Skeletal muscle tissue (tissue), 4 donors: ENCODE measurements around the gene SCAF4. TPM values are rescaled to one million over a fixed set of nuclear protein-coding genes. Genes with fewer than 3 reads are reported as not detected.

ENCODE experiments used
- H3K27ac ChIP-seq: one replicate; pipeline ENCODE4 v1.7.0; 2013; ENCODE audit warnings: mild to moderate bottlenecking, low read depth, low read length, inconsistent platforms
- H3K27me3 ChIP-seq, 3 donors: one replicate each; pipeline ENCODE4 v1.7.0; 2013; ENCODE audit warnings: low read length in 3 of 3; ENCODE audit not compliant: control insufficient read depth in 3 of 3, insufficient read depth in 3 of 3
- H3K36me3 ChIP-seq, 3 donors: one replicate each; pipeline ENCODE4 v1.7.0; 2013; ENCODE audit warnings: low read length in 3 of 3; ENCODE audit not compliant: control insufficient read depth in 3 of 3, insufficient read depth in 3 of 3
- H3K4me1 ChIP-seq, 3 donors: one replicate each; pipeline ENCODE4 v1.7.0; 2013; ENCODE audit warnings: low read length in 3 of 3, mild to moderate bottlenecking in 3 of 3; ENCODE audit not compliant: control insufficient read depth in 3 of 3, insufficient read depth in 3 of 3
- H3K4me3 ChIP-seq, 3 donors: one replicate each; pipeline ENCODE4 v1.7.0; 2013; ENCODE audit warnings: low read length in 3 of 3
- H3K9ac ChIP-seq, 3 donors: one replicate each; pipeline ENCODE4 v1.7.0; 2013; ENCODE audit warnings: low read length in 3 of 3, mild to moderate bottlenecking in 3 of 3, moderate library complexity in 2 of 3, low read depth in 1 of 3
- H3K9me3 ChIP-seq, 3 donors: one replicate each; pipeline ENCODE4 v1.7.0; 2013; ENCODE audit warnings: low read length in 3 of 3; ENCODE audit not compliant: control insufficient read depth in 3 of 3
- total RNA-seq: library from RNA; depleted of rRNA; stranded (reverse); fragments of >200 nt; gene quantifications from one replicate; pipeline ENCODE4 v1.2.3, GENCODE V29; 2014
- donor health status: Osteomylitis.

SCAF4 gene
- total RNA-seq, 1 donor from 2014 or later: 8.4 TPM

- H3K27me3 ChIP-seq: no peaks in the 10 kb centered on the region
- H3K27ac ChIP-seq: no peak overlapping the region
- no peak overlapping the region for H3K9ac ChIP-seq
- no peaks in the 10 kb centered on the region for H3K4me1 ChIP-seq
- peaks cover 28 to 49% (median 47%) of the 10 kb centered on the region in 3 donors for H3K36me3 ChIP-seq
- H3K4me3 ChIP-seq: no peak overlapping the region
- no peaks in the 10 kb centered on the region for H3K9me3 ChIP-seq
Measured at GRCh38 chr21:31700040-31700439, 31.9 kb downstream of the SCAF4 start.

- H3K4me1 ChIP-seq: no peaks in the 10 kb centered on the region
- no peaks in the 10 kb centered on the region for H3K27me3 ChIP-seq
- H3K27ac ChIP-seq: no peak overlapping the region
- peaks cover 36 to 60% (median 56%) of the 10 kb centered on the region in 3 donors for H3K36me3 ChIP-seq
- H3K9me3 ChIP-seq: no peaks in the 10 kb centered on the region
- no peak overlapping the region for H3K9ac ChIP-seq
- H3K4me3 ChIP-seq: no peak overlapping the region
Measured at GRCh38 chr21:31698461-31698860, 33.5 kb downstream of the SCAF4 start.

GRCh38 chr21:31696424-31696823 lies 35.5 kb downstream of the SCAF4 start:
- peaks cover 46 to 66% (median 61%) of the 10 kb centered on the region in 3 donors for H3K36me3 ChIP-seq
- no peak overlapping the region for H3K9ac ChIP-seq
- H3K4me1 ChIP-seq: no peaks in the 10 kb centered on the region
- H3K27me3 ChIP-seq: no peaks in the 10 kb centered on the region
- no peak overlapping the region for H3K4me3 ChIP-seq
- no peak overlapping the region for H3K27ac ChIP-seq
- H3K9me3 ChIP-seq: no peaks in the 10 kb centered on the region

- Histone ChIP-seq H3K27me3 (no peaks in the 10 kb centered on the region), H3K4me3 (no peak overlapping the region)
Measured at GRCh38 chr21:31693222-31693621, 38.7 kb downstream of the SCAF4 start.

GRCh38 chr21:31688603-31689368 lies 43.1 kb downstream of the SCAF4 start:
- no peak overlapping the region for H3K27ac ChIP-seq
- no peak overlapping the region for H3K4me3 ChIP-seq
- H3K9ac ChIP-seq: no peak overlapping the region
- H3K36me3 ChIP-seq: peaks cover 33 to 72% (median 54%) of the 10 kb centered on the region in 3 donors
- H3K9me3 ChIP-seq: no peaks in the 10 kb centered on the region
- H3K4me1 ChIP-seq: no peaks in the 10 kb centered on the region
- H3K27me3 ChIP-seq: no peaks in the 10 kb centered on the region

More at GRCh38 chr21:31693222-31693621, 38.7 kb downstream of the SCAF4 start:
- Histone ChIP-seq H3K36me3 (peaks cover 35 to 61% (median 55%) of the 10 kb centered on the region in 3 donors), H3K9me3 (no peaks in the 10 kb centered on the region), H3K4me1 (no peaks in the 10 kb centered on the region), H3K9ac (no peak overlapping the region), H3K27ac (no peak overlapping the region)

- peaks cover 27 to 65% (median 50%) of the 10 kb centered on the region in 3 donors for H3K36me3 ChIP-seq
- no peak overlapping the region for H3K4me3 ChIP-seq
- H3K27ac ChIP-seq: no peak overlapping the region
Measured at GRCh38 chr21:31687108-31687507, 44.8 kb downstream of the SCAF4 start.

GRCh38 chr21:31686272-31686915 lies 45.5 kb downstream of the SCAF4 start:
- no peak overlapping the region for H3K27ac ChIP-seq
- no peaks in the 10 kb centered on the region for H3K27me3 ChIP-seq
- no peak overlapping the region for H3K4me3 ChIP-seq
- no peaks in the 10 kb centered on the region for H3K4me1 ChIP-seq
- no peak overlapping the region for H3K9ac ChIP-seq
- no peaks in the 10 kb centered on the region for H3K9me3 ChIP-seq
- H3K36me3 ChIP-seq: peaks cover 22 to 59% (median 45%) of the 10 kb centered on the region in 3 donors

More at GRCh38 chr21:31687108-31687507, 44.8 kb downstream of the SCAF4 start:
- Histone ChIP-seq H3K9me3 (no peaks in the 10 kb centered on the region), H3K9ac (no peak overlapping the region), H3K27me3 (no peaks in the 10 kb centered on the region), H3K4me1 (no peaks in the 10 kb centered on the region)

GRCh38 chr21:31684918-31685317 lies 47.0 kb downstream of the SCAF4 start:
- Histone ChIP-seq H3K36me3 (peaks cover 22 to 47% (median 33%) of the 10 kb centered on the region in 3 donors), H3K9me3 (no peaks in the 10 kb centered on the region), H3K4me1 (no peaks in the 10 kb centered on the region)

GRCh38 chr21:31683029-31683428 lies 48.9 kb downstream of the SCAF4 start:
- Histone ChIP-seq H3K9ac (no peak overlapping the region), H3K4me1 (no peaks in the 10 kb centered on the region), H3K36me3 (peaks cover 20 to 41% (median 27%) of the 10 kb centered on the region in 3 donors), H3K9me3 (no peaks in the 10 kb centered on the region), H3K27me3 (no peaks in the 10 kb centered on the region), H3K27ac (no peak overlapping the region), H3K4me3 (no peak overlapping the region)

More at GRCh38 chr21:31684918-31685317, 47.0 kb downstream of the SCAF4 start:
- Histone ChIP-seq H3K27ac (no peak overlapping the region), H3K9ac (no peak overlapping the region), H3K27me3 (no peaks in the 10 kb centered on the region), H3K4me3 (no peak overlapping the region)

- Histone ChIP-seq H3K36me3 (peaks cover 18 to 37% (median 27%) of the 10 kb centered on the region in 3 donors), H3K27me3 (no peaks in the 10 kb centered on the region), H3K4me3 (no peak overlapping the region), H3K9me3 (no peaks in the 10 kb centered on the region), H3K9ac (no peak overlapping the region), H3K27ac (no peak overlapping the region), H3K4me1 (no peaks in the 10 kb centered on the region)
Measured at GRCh38 chr21:31682620-31683019, 49.3 kb downstream of the SCAF4 start.
